ENCODE measurements around the gene CHTF8.

Gene CHTF8

GRCh38 chr16:69112285-69113129 lies 19.9 kb downstream of the CHTF8 start:
- Histone ChIP-seq H3K4me3 (ENCODE audit: low read length, poor library complexity, severe bottlenecking) (no peak overlapping the region), H3K9ac (ENCODE audit: low read depth, low read length, poor library complexity, severe bottlenecking) (no peak overlapping the region), H3F3A (ENCODE audit: low read depth) (no peaks in the 10 kb centered on the region), H3K4me1 (ENCODE audit: insufficient read depth, low read length, poor library complexity, severe bottlenecking) (no peaks in the 10 kb centered on the region), H2AFZ (ENCODE audit: low read length) (no peak overlapping the region), H3K36me3 (ENCODE audit: insufficient read depth, low read length) (peaks cover 13% of the 10 kb centered on the region; the same call in 1 of the 2 replicates), H3K4me2 (ENCODE audit: low read depth, low read length, poor library complexity, severe bottlenecking) (no peak overlapping the region), H3K27me3 (ENCODE audit: insufficient read depth, low read length, poor library complexity, severe bottlenecking) (no peaks in the 10 kb centered on the region), H3K79me2 (ENCODE audit: insufficient read depth, low read length) (no peaks in the 10 kb centered on the region), H4K20me1 (ENCODE audit: insufficient read depth, low read length, poor library complexity, severe bottlenecking) (no peaks in the 10 kb centered on the region), H3K9me3 (ENCODE audit: insufficient read depth, low read depth, low read length) (no peaks in the 10 kb centered on the region), H3K9me2 (replicated peaks; ENCODE audit: low read depth, low read length) (no peaks in the 10 kb centered on the region)
- TF ChIP-seq CTCF (conservative IDR thresholded peaks at IDR 0.05; ENCODE audit: low read length) = peak; percentile 80
- no peak for TF ChIP-seq EZH2phosphoT487 (IDR thresholded peaks at IDR 0.05; ENCODE audit: borderline replicate concordance)

GRCh38 chr16:69111876-69112230 lies 20.5 kb downstream of the CHTF8 start:
- Histone ChIP-seq H3K9me3 (ENCODE audit: insufficient read depth, low read depth, low read length) (no peaks in the 10 kb centered on the region), H3K79me2 (ENCODE audit: insufficient read depth, low read length) (no peaks in the 10 kb centered on the region), H3K27me3 (ENCODE audit: insufficient read depth, low read length, poor library complexity, severe bottlenecking) (no peaks in the 10 kb centered on the region), H3K36me3 (ENCODE audit: insufficient read depth, low read length) (peaks cover 10% of the 10 kb centered on the region; the same call in 1 of the 2 replicates), H3F3A (ENCODE audit: low read depth) (no peaks in the 10 kb centered on the region), H4K20me1 (ENCODE audit: insufficient read depth, low read length, poor library complexity, severe bottlenecking) (no peaks in the 10 kb centered on the region), H3K9me2 (replicated peaks; ENCODE audit: low read depth, low read length) (no peaks in the 10 kb centered on the region), H3K4me1 (ENCODE audit: insufficient read depth, low read length, poor library complexity, severe bottlenecking) (no peaks in the 10 kb centered on the region), H3K4me3 (ENCODE audit: low read length, poor library complexity, severe bottlenecking) (no peak overlapping the region), H3K4me2 (ENCODE audit: low read depth, low read length, poor library complexity, severe bottlenecking) (no peak overlapping the region), H2AFZ (ENCODE audit: low read length) (no peak overlapping the region), H3K9ac (ENCODE audit: low read depth, low read length, poor library complexity, severe bottlenecking) (no peak overlapping the region)
- TF ChIP-seq CTCF (conservative IDR thresholded peaks at IDR 0.05; ENCODE audit: low read length) (no peak), EZH2phosphoT487 (IDR thresholded peaks at IDR 0.05; ENCODE audit: borderline replicate concordance) (no peak)

- Histone ChIP-seq H3K9me2 (replicated peaks; ENCODE audit: low read depth, low read length) (no peaks in the 10 kb centered on the region), H4K20me1 (ENCODE audit: insufficient read depth, low read length, poor library complexity, severe bottlenecking) (no peaks in the 10 kb centered on the region), H3K4me2 (ENCODE audit: low read depth, low read length, poor library complexity, severe bottlenecking) (no peak overlapping the region), H3K9ac (ENCODE audit: low read depth, low read length, poor library complexity, severe bottlenecking) (no peak overlapping the region), H3K4me3 (ENCODE audit: low read length, poor library complexity, severe bottlenecking) (no peak overlapping the region), H3F3A (ENCODE audit: low read depth) (no peaks in the 10 kb centered on the region), H3K9me3 (ENCODE audit: insufficient read depth, low read depth, low read length) (no peaks in the 10 kb centered on the region), H3K36me3 (ENCODE audit: insufficient read depth, low read length) (peaks cover 10% of the 10 kb centered on the region; the same call in 1 of the 2 replicates), H3K4me1 (ENCODE audit: insufficient read depth, low read length, poor library complexity, severe bottlenecking) (peaks cover 4% of the 10 kb centered on the region), H2AFZ (ENCODE audit: low read length) (no peak overlapping the region), H3K27me3 (ENCODE audit: insufficient read depth, low read length, poor library complexity, severe bottlenecking) (no peaks in the 10 kb centered on the region), H3K79me2 (ENCODE audit: insufficient read depth, low read length) (no peaks in the 10 kb centered on the region)
- TF ChIP-seq CTCF (conservative IDR thresholded peaks at IDR 0.05; ENCODE audit: low read length) (no peak), EZH2phosphoT487 (IDR thresholded peaks at IDR 0.05; ENCODE audit: borderline replicate concordance) (no peak)
These were observed 21.0 kb downstream of the CHTF8 start for GRCh38 chr16:69111216-69111875.

All from Loucy (cell line).